ENCODE data around the gene LRRN2. TPM values are rescaled to one million over a fixed set of nuclear protein-coding genes. Genes with fewer than 3 reads are reported as not detected.

LRRN2 gene
- total RNA-seq, 5 donors from 2014 or later (not counting 1 experiment from before 2014, with no cell fraction given) = 0.03 TPM; not detected in 4

- Mint-ChIP-seq H3K4me3 (no peak overlapping the region), H3K27me3 (peaks cover 0 to 18% of the 10 kb centered on the region in 2 donors), H3K4me1 (no peaks in the 10 kb centered on the region), H3K27ac (no peak overlapping the region), H3K36me3 (no peaks in the 10 kb centered on the region), H3K9me3 (no peaks in the 10 kb centered on the region)
- no peaks in the 10 kb centered on the region for H3K4me1 ChIP-seq (ENCODE audit: control insufficient read depth in 1 of 2, extremely low read depth in 1 of 2, insufficient read depth in 2 of 2, low read length in 2 of 2)
- H3K27ac ChIP-seq (ENCODE audit: low read length) = no peak overlapping the region
- 81% methylated on average over 6 of the region's 9 CpGs for WGBS (ENCODE audit: insufficient coverage)
- no peak for DNase-seq
- POLR2A ChIA-PET = no interaction called here
- no peak overlapping the region for H3K4me3 ChIP-seq (ENCODE audit: control insufficient read depth in 1 of 2, extremely low read depth in 1 of 2, low read length in 1 of 2)
- ATAC-seq (replicated peaks in 1 of 4) = no peak
- CTCF ChIA-PET = no interaction called here
- H3K36me3 ChIP-seq (ENCODE audit: control insufficient read depth in 2 of 2, extremely low read depth in 1 of 2, insufficient read depth in 1 of 2, low read length in 1 of 2) = no peaks in the 10 kb centered on the region
- H3K27me3 ChIP-seq (replicated peaks in 1 of 2; ENCODE audit: control insufficient read depth in 2 of 2, extremely low read depth in 1 of 2, insufficient read depth in 2 of 2, low read length in 1 of 2) = peaks cover 3 to 12% of the 10 kb centered on the region in 2 experiments
- H3K9me3 ChIP-seq = no peaks in the 10 kb centered on the region
Observed at GRCh38 chr1:204725821-204726448, 40.4 kb upstream of the LRRN2 start.

- H3K4me3 ChIP-seq (ENCODE audit: control insufficient read depth in 1 of 2, extremely low read depth in 1 of 2, low read length in 1 of 2) = no peak overlapping the region
- Mint-ChIP-seq H3K9me3 (no peaks in the 10 kb centered on the region), H3K27ac (no peak overlapping the region), H3K4me3 (no peak overlapping the region), H3K36me3 (no peaks in the 10 kb centered on the region), H3K27me3 (peaks cover 0 to 12% of the 10 kb centered on the region in 2 donors), H3K4me1 (no peaks in the 10 kb centered on the region)
- no peaks in the 10 kb centered on the region for H3K4me1 ChIP-seq (ENCODE audit: control insufficient read depth in 1 of 2, extremely low read depth in 1 of 2, insufficient read depth in 2 of 2, low read length in 2 of 2)
- H3K9me3 ChIP-seq = no peaks in the 10 kb centered on the region
- no peak overlapping the region for H3K27ac ChIP-seq (ENCODE audit: low read length)
- H3K36me3 ChIP-seq (ENCODE audit: control insufficient read depth in 2 of 2, extremely low read depth in 1 of 2, insufficient read depth in 1 of 2, low read length in 1 of 2) = no peaks in the 10 kb centered on the region
- WGBS (ENCODE audit: insufficient coverage) = 53% methylated on average over 7 of the region's 8 CpGs
- DNase-seq = no peak
- no peak for ATAC-seq (replicated peaks in 1 of 4)
- peaks cover 0 to 10% of the 10 kb centered on the region in 2 experiments for H3K27me3 ChIP-seq (replicated peaks in 1 of 2; ENCODE audit: control insufficient read depth in 2 of 2, extremely low read depth in 1 of 2, insufficient read depth in 2 of 2, low read length in 1 of 2)
- ChIA-PET POLR2A (no interaction called here), CTCF (no interaction called here)
Observed at GRCh38 chr1:204723131-204723787, 37.7 kb upstream of the LRRN2 start.

DNA sequence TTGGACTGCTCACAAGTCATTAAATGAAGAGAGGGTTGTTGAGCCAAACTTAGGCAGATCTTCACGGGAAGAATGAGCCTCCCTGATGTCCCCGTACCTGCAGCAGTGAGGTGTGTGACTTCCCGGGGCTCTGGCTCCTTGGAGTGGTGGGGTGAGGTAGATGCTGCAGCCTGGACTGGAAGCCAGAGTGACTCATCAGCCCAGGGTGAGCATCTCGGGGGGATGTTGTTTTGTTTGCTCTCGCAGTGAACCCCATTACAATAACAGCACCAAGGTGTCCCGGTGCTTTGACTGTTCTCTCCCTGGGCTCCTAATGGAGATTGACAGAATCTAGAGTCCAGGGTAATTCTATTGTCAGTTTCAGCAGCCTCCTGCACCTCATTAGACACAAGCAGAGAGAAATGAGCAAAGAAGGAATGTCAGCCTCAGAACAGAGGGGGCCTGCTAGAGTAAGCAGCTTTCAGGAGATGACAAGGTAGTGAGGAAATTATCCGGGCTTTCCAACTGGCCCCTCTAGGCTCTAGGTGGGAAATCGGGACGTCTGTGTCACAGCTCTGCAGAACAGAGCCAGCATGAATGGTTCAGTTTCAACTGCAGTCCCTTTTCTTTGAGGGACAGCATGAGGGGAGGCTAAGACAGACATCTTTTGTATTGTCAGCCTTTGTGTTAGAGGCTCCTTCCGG, 36.0 kb upstream of the LRRN2 start:
- WGBS (ENCODE audit: insufficient coverage) = 89% methylated on average over 8 of the region's 10 CpGs
- H3K4me3 ChIP-seq (ENCODE audit: control insufficient read depth in 1 of 2, extremely low read depth in 1 of 2, low read length in 1 of 2) = no peak overlapping the region
- ChIA-PET CTCF (no interaction called here), POLR2A (no interaction called here)
- Mint-ChIP-seq H3K9me3 (no peaks in the 10 kb centered on the region), H3K4me3 (no peak overlapping the region), H3K4me1 (no peaks in the 10 kb centered on the region), H3K27ac (no peak overlapping the region), H3K27me3 (peaks cover 0 to 9% of the 10 kb centered on the region in 2 donors), H3K36me3 (no peaks in the 10 kb centered on the region)
- H3K36me3 ChIP-seq (ENCODE audit: control insufficient read depth in 2 of 2, extremely low read depth in 1 of 2, insufficient read depth in 1 of 2, low read length in 1 of 2) = no peaks in the 10 kb centered on the region
- H3K27me3 ChIP-seq (replicated peaks in 1 of 2; ENCODE audit: control insufficient read depth in 2 of 2, extremely low read depth in 1 of 2, insufficient read depth in 2 of 2, low read length in 1 of 2) = peaks cover 0 to 7% of the 10 kb centered on the region in 2 experiments
- H3K4me1 ChIP-seq (ENCODE audit: control insufficient read depth in 1 of 2, extremely low read depth in 1 of 2, insufficient read depth in 2 of 2, low read length in 2 of 2) = no peaks in the 10 kb centered on the region
- no peak overlapping the region for H3K27ac ChIP-seq (ENCODE audit: low read length)
- DNase-seq (no peak), ATAC-seq (replicated peaks in 1 of 4) (no peak)
- H3K9me3 ChIP-seq = no peaks in the 10 kb centered on the region

GRCh38 chr1:204716660-204717059, 31.1 kb upstream of the LRRN2 start:
- Histone ChIP-seq H3K27ac (ENCODE audit: low read length) (no peak overlapping the region), H3K4me3 (ENCODE audit: control insufficient read depth in 1 of 2, extremely low read depth in 1 of 2, low read length in 1 of 2) (no peak overlapping the region), H3K4me1 (ENCODE audit: control insufficient read depth in 1 of 2, extremely low read depth in 1 of 2, insufficient read depth in 2 of 2, low read length in 2 of 2) (peaks cover 6 to 14% of the 10 kb centered on the region in 2 experiments), H3K36me3 (ENCODE audit: control insufficient read depth in 2 of 2, extremely low read depth in 1 of 2, insufficient read depth in 1 of 2, low read length in 1 of 2) (no peaks in the 10 kb centered on the region), H3K9me3 (no peaks in the 10 kb centered on the region), H3K27me3 (replicated peaks in 1 of 2; ENCODE audit: control insufficient read depth in 2 of 2, extremely low read depth in 1 of 2, insufficient read depth in 2 of 2, low read length in 1 of 2) (peaks cover 0 to 17% of the 10 kb centered on the region in 2 experiments)
- DNase-seq = no peak
- H3K4me1 Mint-ChIP-seq = peaks cover 3 to 10% (median 5%) of the 10 kb centered on the region in 3 donors
- no peaks in the 10 kb centered on the region for H3K36me3 Mint-ChIP-seq
- no peak overlapping the region for H3K27ac Mint-ChIP-seq
- ChIA-PET CTCF (no interaction called here), POLR2A (no interaction called here)
- ATAC-seq (replicated peaks in 1 of 4) = no peak
- no peak overlapping the region for H3K4me3 Mint-ChIP-seq
- peaks cover 13 to 23% of the 10 kb centered on the region in 2 donors for H3K27me3 Mint-ChIP-seq
- no peaks in the 10 kb centered on the region for H3K9me3 Mint-ChIP-seq

DNA sequence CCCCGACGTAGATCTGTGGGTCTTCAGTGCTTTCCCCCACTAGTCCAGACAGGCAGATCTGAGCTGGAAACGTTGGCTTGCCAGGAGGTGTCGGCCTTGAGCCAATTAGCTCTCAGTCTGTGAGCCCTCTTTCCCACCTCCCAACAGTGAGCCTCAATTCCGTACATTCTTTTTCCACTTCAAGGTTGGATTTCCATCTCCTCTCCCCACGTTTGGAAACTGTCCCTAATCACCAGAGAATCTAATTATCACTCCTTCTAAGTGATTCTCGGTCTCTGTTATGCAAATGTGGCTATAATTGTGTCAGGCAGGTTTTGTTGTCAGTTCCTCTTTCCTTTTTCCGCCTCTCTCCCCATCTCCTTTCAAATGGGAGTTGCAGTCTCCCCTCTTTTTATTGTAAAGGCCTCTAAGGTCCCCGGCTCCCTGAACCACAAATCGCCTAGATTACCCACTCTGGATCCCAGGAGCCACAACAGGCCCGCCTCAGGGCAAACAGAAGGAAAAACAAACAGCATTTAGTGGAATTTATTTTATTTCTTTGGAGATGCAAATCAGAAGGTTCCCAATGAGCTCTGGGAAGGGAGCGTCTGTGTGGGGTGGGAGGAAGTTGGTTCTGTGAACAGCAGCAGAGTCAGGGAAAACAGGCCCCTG, 29.4 kb upstream of the LRRN2 start:
- Histone ChIP-seq H3K27ac (ENCODE audit: low read length) (no peak overlapping the region), H3K4me1 (ENCODE audit: control insufficient read depth in 1 of 2, extremely low read depth in 1 of 2, insufficient read depth in 2 of 2, low read length in 2 of 2) (peaks cover 6 to 14% of the 10 kb centered on the region in 2 experiments), H3K9me3 (no peaks in the 10 kb centered on the region), H3K36me3 (ENCODE audit: control insufficient read depth in 2 of 2, extremely low read depth in 1 of 2, insufficient read depth in 1 of 2, low read length in 1 of 2) (no peaks in the 10 kb centered on the region), H3K27me3 (replicated peaks in 1 of 2; ENCODE audit: control insufficient read depth in 2 of 2, extremely low read depth in 1 of 2, insufficient read depth in 2 of 2, low read length in 1 of 2) (peaks cover 0 to 18% of the 10 kb centered on the region in 2 experiments), H3K4me3 (ENCODE audit: control insufficient read depth in 1 of 2, extremely low read depth in 1 of 2, low read length in 1 of 2) (no peak overlapping the region)
- no peak overlapping the region for H3K27ac Mint-ChIP-seq
- ATAC-seq (replicated peaks in 1 of 4) = no peak
- H3K4me1 Mint-ChIP-seq = peaks cover 3 to 10% (median 5%) of the 10 kb centered on the region in 3 donors
- WGBS (ENCODE audit: insufficient coverage) = 56% methylated on average over 7 of the region's 12 CpGs
- no peaks in the 10 kb centered on the region for H3K9me3 Mint-ChIP-seq
- H3K27me3 Mint-ChIP-seq = peaks cover 13 to 28% of the 10 kb centered on the region in 2 donors
- no peak for DNase-seq
- ChIA-PET CTCF (no interaction called here), POLR2A (no interaction called here)
- no peak overlapping the region for H3K4me3 Mint-ChIP-seq
- H3K36me3 Mint-ChIP-seq = no peaks in the 10 kb centered on the region

- H3K9me3 ChIP-seq = no peaks in the 10 kb centered on the region
- ChIA-PET POLR2A (no interaction called here), CTCF (no interaction called here)
- DNase-seq = no peak
- no peak overlapping the region for H3K27ac ChIP-seq (ENCODE audit: low read length)
- no peak overlapping the region for H3K4me3 Mint-ChIP-seq
- peaks cover 13 to 27% of the 10 kb centered on the region in 2 donors for H3K27me3 Mint-ChIP-seq
- peaks cover 6 to 14% of the 10 kb centered on the region in 2 experiments for H3K4me1 ChIP-seq (ENCODE audit: control insufficient read depth in 1 of 2, extremely low read depth in 1 of 2, insufficient read depth in 2 of 2, low read length in 2 of 2)
- no peaks in the 10 kb centered on the region for H3K36me3 Mint-ChIP-seq
- ATAC-seq (replicated peaks in 1 of 4) = no peak
- no peak overlapping the region for H3K27ac Mint-ChIP-seq
- 40% methylated on average over 1 of the region's 6 CpGs for WGBS (ENCODE audit: insufficient coverage)
- H3K4me1 Mint-ChIP-seq = peaks cover 3 to 10% (median 5%) of the 10 kb centered on the region in 3 donors
- H3K36me3 ChIP-seq (ENCODE audit: control insufficient read depth in 2 of 2, extremely low read depth in 1 of 2, insufficient read depth in 1 of 2, low read length in 1 of 2) = no peaks in the 10 kb centered on the region
- peaks cover 0 to 18% of the 10 kb centered on the region in 2 experiments for H3K27me3 ChIP-seq (replicated peaks in 1 of 2; ENCODE audit: control insufficient read depth in 2 of 2, extremely low read depth in 1 of 2, insufficient read depth in 2 of 2, low read length in 1 of 2)
- no peak overlapping the region for H3K4me3 ChIP-seq (ENCODE audit: control insufficient read depth in 1 of 2, extremely low read depth in 1 of 2, low read length in 1 of 2)
- H3K9me3 Mint-ChIP-seq = no peaks in the 10 kb centered on the region
Observed at GRCh38 chr1:204714194-204714860, 28.8 kb upstream of the LRRN2 start.

Data from T-cell (primary cell).